PC-9 (cell line): ENCODE measurements around the gene SFTPD.

Experiments used
- CTCF ChIP-seq: fragments of 200-600 bp; sonication (generic); conservative IDR thresholded peaks from 2 replicates; pipeline ENCODE4 v1.6.1; 2017; ENCODE audit warnings: mixed run types, antibody characterized with exemption, mild to moderate bottlenecking, moderate library complexity
- EZH2 ChIP-seq: fragments of 200-600 bp; sonication (generic); IDR thresholded peaks from 2 replicates; pipeline ENCODE4 v1.8.0; 2017; ENCODE audit warnings: antibody characterized with exemption, low read depth

DNA sequence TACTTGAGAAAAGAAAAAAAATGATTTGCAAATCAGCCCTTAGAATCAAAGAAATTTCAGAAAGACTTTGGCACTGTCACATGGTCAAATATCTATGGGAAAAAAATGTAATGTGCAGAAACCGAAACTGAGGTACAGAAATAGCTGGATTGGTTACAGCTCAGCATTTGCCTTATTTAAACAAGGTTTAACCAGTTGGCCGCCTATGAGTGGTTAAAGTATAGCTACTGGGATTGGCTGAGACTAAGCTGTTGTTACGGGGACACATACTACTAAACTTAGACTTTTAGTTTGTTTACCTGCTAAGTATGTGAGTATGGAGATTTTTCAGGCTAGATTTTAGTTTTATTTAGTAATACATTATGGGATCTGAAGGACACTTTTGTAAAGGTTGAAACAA, 38.6 kb downstream of the SFTPD start:
- TF ChIP-seq CTCF, result no peak
- TF ChIP-seq EZH2, result no peak
